GM19468 (cell line): ENCODE data around the gene SLC38A5.

Experiments used
- ATAC-seq: cut with Tn5 transposase; IDR thresholded peaks from one replicate; pipeline ENCODE4 v1.9.1; 2021; ENCODE audit warnings: mild to moderate bottlenecking, moderate library complexity, moderate number of reproducible peaks; ENCODE audit not compliant: unreplicated experiment; ENCODE audit errors: extremely low read depth

The SLC38A5 gene

GRCh38 chrX:48492293-48492910, 22.3 kb upstream of the SLC38A5 start:
- no peak for ATAC-seq

DNA sequence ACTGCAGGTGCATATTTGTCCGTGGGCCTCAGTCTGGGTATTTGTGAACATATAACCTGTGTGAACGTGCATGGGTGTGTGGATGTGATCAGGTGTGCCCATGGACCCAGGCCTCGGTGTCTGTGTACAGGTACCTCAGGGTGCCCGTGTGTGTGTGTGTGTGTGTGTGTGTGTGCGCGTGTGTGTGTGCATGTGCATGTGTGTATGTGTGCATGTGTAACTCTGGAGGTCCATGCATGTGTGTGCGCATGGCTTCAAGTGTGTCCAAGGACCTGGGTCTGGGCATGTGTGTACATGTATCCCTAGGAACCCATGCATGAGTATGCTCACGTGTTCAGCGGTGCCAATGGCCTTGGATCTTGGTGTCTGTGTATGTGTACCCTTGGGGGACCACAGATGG, 21.7 kb upstream of the SLC38A5 start:
- ATAC-seq: no peak

DNA sequence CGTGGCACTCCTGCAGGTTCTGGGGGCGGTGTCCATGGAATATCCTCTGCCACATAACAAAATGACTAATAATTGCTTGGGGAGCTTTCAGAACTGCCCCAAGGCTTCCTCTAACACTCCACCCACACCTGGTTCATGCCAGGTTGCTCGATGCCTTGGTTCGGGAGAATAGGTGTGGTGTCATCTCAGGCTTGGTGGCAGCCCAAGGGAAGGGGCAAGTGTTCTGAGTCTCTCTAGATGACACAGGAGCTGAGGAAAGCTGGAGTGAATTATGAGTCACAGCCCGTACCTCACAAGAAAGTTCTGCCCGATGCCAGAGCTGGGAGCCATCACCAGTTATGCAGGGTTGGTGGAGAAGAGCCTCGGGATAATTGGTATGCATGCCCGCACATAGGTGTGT, 20.6 kb upstream of the SLC38A5 start:
- ATAC-seq: no peak

DNA sequence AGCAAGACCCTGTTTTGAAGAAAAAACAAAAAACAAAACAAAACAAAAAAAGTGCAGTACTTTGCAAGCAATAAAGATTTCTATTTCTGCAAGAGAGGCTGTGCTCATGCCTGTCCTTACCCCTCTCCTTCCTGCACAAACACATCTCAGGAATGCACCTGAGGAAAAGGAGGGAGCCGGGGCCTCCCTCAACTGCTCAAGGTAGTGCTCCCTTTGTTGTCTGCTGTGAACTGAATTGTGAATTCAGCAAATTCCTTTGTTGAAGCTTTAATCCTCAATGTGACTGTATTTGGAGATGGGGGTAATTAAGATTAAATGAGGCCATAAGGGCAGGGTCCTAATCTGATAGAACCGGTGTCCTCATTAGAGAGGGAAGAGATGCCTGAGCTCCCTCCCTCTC, 19.8 kb upstream of the SLC38A5 start:
- no peak for ATAC-seq

- ATAC-seq: no peak
Observed at GRCh38 chrX:48489296-48489695, 19.2 kb upstream of the SLC38A5 start.

- no peak for ATAC-seq
Observed at GRCh38 chrX:48488034-48488433, 18.0 kb upstream of the SLC38A5 start.

DNA sequence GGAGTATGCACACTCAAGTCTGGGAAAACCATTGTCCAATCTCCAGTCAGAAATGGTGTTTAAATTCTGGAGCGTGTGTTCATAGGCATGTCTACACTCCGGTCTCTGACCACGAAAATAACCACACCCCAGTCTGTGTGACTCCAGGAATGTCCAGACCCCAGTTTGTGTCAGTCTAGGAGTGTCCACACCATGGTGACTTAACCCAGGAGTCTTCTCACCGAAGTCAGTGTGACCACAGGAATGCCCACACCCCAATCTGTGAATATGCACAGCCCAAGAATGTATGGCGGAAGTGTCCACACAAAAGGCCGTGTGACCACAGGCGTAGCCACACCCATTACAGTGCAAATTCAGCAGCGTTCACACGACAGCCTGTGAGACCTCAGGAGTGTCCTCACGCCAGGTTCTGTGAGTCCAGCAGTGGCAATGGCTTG, 17.3 kb upstream of the SLC38A5 start:
- no peak for ATAC-seq

GRCh38 chrX:48482526-48482925, 12.5 kb upstream of the SLC38A5 start:
- ATAC-seq: no peak

- no peak for ATAC-seq
Observed at GRCh38 chrX:48480583-48480982, 10.5 kb upstream of the SLC38A5 start.

DNA sequence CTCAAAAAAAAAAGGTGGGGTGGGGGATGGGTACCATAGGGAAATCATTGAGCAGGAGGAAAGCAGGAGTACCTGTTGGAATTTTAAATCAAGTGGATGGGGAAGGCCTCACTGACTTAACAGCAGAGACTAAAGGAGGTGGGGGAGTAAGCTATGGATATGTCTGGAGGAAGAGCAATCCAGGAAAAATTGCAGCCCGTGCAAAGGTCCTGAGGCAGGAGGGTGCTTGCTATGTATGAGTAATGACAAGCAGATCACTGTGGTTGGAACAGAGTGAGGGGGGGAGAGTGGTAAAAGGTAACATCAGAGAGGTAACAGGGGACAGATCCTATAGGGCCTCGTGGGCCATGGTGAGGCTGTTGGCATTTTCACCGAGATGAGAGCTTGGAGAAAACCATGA, 10.1 kb upstream of the SLC38A5 start:
- no peak for ATAC-seq

GRCh38 chrX:48478806-48479205, 8.7 kb upstream of the SLC38A5 start:
- no peak for ATAC-seq

DNA sequence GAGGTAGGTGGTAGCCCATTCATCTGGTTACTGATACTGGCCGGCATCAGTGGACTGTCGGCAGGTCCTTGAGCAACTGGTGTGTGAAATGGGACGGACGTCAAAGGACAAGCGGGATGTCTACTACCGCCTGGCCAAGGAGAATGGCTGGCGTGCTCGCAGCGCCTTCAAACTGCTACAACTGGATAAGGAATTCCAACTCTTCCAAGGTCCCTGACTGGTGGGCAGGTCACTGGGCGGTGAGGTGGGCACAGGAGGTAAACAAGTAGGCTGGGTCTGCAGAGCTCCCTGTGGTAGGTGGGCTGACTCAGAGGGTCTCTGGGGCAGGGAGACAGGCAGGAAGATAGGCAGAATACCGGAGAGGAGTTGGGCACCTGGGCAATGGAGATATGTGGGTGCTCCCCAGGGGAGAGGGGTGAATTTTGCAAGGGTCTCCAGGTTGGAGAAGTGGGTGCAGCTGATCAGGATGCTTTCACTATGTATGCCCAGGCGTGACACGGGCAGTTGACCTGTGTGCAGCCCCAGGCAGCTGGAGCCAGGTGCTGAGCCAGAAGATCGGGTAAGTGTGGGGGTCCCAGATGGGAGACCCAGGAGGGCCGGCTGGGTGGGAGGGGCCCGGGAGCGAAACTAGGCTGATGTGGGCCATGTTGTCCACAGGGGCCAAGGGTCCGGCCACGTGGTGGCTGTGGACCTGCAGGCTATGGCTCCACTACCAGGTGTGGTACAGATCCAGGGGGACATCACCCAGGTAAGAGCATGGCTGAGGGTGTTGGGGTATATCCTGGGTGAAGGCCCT, 8.1 kb upstream of the SLC38A5 start:
- no peak for ATAC-seq

- ATAC-seq: no peak
Observed at GRCh38 chrX:48476919-48477318, 6.9 kb upstream of the SLC38A5 start.

DNA sequence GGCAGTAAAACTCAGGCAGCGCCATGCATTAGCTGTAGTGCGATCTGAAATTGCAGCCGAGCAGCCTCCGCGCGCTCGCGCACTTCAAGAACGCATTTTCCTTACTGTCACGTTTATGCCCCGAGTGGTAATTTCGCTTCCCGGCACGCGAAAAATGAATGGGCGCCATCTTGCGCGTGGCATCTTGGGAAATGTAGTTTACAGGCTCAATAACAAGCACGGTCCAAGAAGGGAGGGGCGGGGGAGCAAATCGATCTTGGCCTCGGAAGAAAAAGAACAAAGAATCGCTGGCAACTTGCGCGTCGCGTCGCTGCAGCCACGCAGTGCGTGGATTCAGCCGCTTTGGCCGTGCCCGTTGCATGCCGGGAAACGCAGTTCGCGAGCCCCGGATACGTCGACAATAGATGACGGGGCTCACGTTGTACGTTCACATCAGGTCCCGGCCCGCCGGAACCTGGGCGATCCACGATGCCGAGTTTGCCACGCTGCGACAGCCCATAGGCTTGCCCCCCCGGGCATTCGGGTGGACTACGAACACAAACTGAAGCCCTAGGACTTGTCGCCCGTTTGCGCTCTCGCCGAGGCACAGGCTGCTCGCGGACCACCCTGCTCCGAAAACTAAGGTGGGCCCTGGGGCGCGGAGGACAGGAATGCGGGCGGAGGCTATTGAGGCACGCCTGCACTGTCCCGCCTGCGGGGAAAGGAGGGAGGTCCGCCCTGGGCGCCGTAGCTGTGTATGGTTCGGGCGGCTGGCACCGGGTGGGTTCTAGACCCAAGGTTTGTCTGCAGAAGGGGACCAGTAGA, 5.9 kb upstream of the SLC38A5 start, which contains the start of gene FTSJ1:
Gene FTSJ1, plus strand, starts transcription at position 426 of the 804 bp plus-strand sequence. CDS start 1,849 bp downstream, outside the sequence.
- peak; percentile 94 for ATAC-seq

- ATAC-seq: no peak
Observed at GRCh38 chrX:48475296-48475695, 5.2 kb upstream of the SLC38A5 start.

DNA sequence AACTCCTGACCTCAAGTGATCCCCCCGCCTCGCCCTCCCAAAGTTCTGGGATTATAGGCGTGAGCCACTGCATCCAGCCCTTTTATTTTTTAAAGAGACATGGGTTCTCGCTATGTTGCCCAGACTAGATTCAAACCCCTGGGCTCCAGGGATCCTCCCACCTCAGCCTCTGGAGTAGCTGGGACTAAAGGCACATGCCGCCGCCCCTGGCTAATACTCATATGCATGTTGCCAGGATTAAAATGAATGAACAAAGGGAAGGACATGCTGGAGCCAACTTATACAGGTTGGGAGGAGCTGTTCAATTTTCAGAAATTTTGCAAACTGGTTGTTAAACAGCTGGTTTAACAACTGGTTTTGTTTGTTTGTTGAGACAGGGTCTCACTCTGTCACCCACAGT, 4.5 kb upstream of the SLC38A5 start:
- no peak for ATAC-seq

GRCh38 chrX:48474127-48474526, 4.1 kb upstream of the SLC38A5 start:
- ATAC-seq: no peak

DNA sequence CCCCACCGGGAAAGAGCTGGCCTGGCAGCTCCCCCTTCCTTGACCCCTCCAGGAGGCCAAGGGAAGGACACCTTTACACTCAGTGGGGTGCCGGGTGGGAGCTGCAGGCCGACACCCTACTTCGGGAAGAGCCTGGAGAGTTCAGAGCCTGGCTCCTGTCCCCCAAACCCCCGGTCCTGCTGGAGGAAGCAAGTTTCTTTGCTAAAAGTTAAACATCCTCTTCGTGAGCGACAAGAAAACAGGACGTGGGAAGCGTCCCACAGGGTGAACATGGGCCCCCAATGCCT, 3.6 kb upstream of the SLC38A5 start:
- ATAC-seq: no peak

- no peak for ATAC-seq
Observed at GRCh38 chrX:48472851-48473703, 3.0 kb upstream of the SLC38A5 start.

GRCh38 chrX:48472225-48472624, 2.2 kb upstream of the SLC38A5 start:
- no peak for ATAC-seq
